K562 (cell line): ENCODE data around the gene NOTCH1. TPM values are rescaled to one million over a fixed set of nuclear protein-coding genes. Genes with fewer than 3 reads are reported as not detected.

Experiments
- CEBPB ChIP-seq: fragments of 450-650 bp; IDR thresholded peaks from 2 replicates; pipeline ENCODE4 v1.6.1; 2016; ENCODE audit warnings: missing genetic modification characterization, missing compliant biosample characterization
- CEBPG ChIP-seq, 3 experiments: fragments of 200-800 bp in 1 of 3; sonication (Bioruptor generic) in 1 of 3; sonication (generic) in 1 of 3; formaldehyde crosslinking in 1 of 3; IDR thresholded peaks in 2 of 3; conservative IDR thresholded peaks in 1 of 3; 2 replicates each; pipeline versions ENCODE4 v1.6.1 to v1.8.0; 2016 to 2022; ENCODE audit warnings: missing compliant biosample characterization in 2 of 3, missing genetic modification characterization in 2 of 3, mild to moderate bottlenecking in 1 of 3, missing genetic modification reagents in 1 of 3
- CHD1 ChIP-seq: fragments of 200-600 bp; sonication (generic); IDR thresholded peaks from one replicate; pipeline ENCODE4 v1.6.1; 2012; ENCODE audit warnings: mild to moderate bottlenecking, moderate library complexity, low read length, inconsistent platforms
- MED1 ChIP-seq: sonication (generic); formaldehyde crosslinking; IDR thresholded peaks from 2 replicates; pipeline ENCODE4 v1.8.1; 2023; ENCODE audit warnings: missing genetic modification reagents, borderline replicate concordance
- PTTG1 ChIP-seq: fragments of 450-650 bp; IDR thresholded peaks from 2 replicates; pipeline ENCODE4 v1.6.1; 2016; ENCODE audit warnings: low read depth, mild to moderate bottlenecking, missing genetic modification characterization, missing compliant biosample characterization
- STAG1 ChIP-seq: sonication (generic); formaldehyde crosslinking; IDR thresholded peaks from 2 replicates; pipeline ENCODE4 v1.5.0; 2020; ENCODE audit warnings: missing genetic modification reagents, borderline replicate concordance
- TAF15 ChIP-seq: fragments of 200-400 bp; formaldehyde crosslinking; IDR thresholded peaks from 2 replicates; pipeline ENCODE4 v1.6.1; 2017; ENCODE audit warnings: mild to moderate bottlenecking, low read depth, low read length, moderate library complexity
- TEAD1 ChIP-seq, 2 experiments: fragments of 450-650 bp in 1 of 2; sonication (generic) in 1 of 2; formaldehyde crosslinking; IDR thresholded peaks; 2 replicates each; pipeline versions ENCODE4 v1.4.0 to v1.8.0; 2020 to 2022; ENCODE audit warnings: mild to moderate bottlenecking in 2 of 2, missing genetic modification reagents in 1 of 2
- ZNF586 ChIP-seq: fragments of 450-650 bp; formaldehyde crosslinking; conservative IDR thresholded peaks from 2 replicates; pipeline ENCODE4 v1.4.0; 2020; ENCODE audit warnings: mild to moderate bottlenecking, moderate library complexity
- ZNF780A ChIP-seq: fragments of 250-450 bp; sonication (Bioruptor Pico); IDR thresholded peaks from 2 replicates; pipeline ENCODE4 v1.5.0; 2021; ENCODE audit warnings: mild to moderate bottlenecking
- polyA plus RNA-seq, 8 experiments: library from polyadenylated mRNA; depleted of rRNA in 4 of 8; stranded (reverse) in 5 of 8; unstranded in 3 of 8; fragments of >200 nt; fragmentation: Nextera tagmentation in 2 of 8; fragmentation: Illumina TruSeq in 1 of 8; extraction: Ambion mirVana in 2 of 8; extraction: Trizol in 1 of 8; gene quantifications; 2 replicates each; pipeline versions ENCODE4 v1.2.1 to v1.2.3, GENCODE V29; 2011 to 2014; ENCODE audit warnings: inconsistent platforms in 1 of 8, missing spikeins in 1 of 8
- total RNA-seq, 7 experiments: library from RNA; depleted of rRNA in 6 of 7; stranded (reverse); fragments of >200 nt in 6 of 7; fragmentation: Illumina TruSeq in 2 of 7; extraction: Trizol in 2 of 7; gene quantifications; 2 replicates each; pipeline versions ENCODE4 v1.2.1 to v1.2.3, GENCODE V29; 2011 to 2021; ENCODE audit warnings: low replicate concordance in 1 of 7
- TF ChIP-seq, protein P1 (sequence below), 2 experiments: fragments of 450-650 bp in 1 of 2; sonication (generic) in 1 of 2; formaldehyde crosslinking in 1 of 2; IDR thresholded peaks in 1 of 2; conservative IDR thresholded peaks in 1 of 2; 2 replicates each; pipeline versions ENCODE4 v1.6.1 to v1.8.1; 2016 to 2023; ENCODE audit warnings: mild to moderate bottlenecking in 2 of 2, moderate library complexity in 2 of 2, inconsistent platforms in 1 of 2, missing genetic modification reagents in 1 of 2
- TF ChIP-seq, protein P2 (sequence below): fragments of 450-650 bp; IDR thresholded peaks from 2 replicates; pipeline ENCODE4 v1.6.1; 2016; ENCODE audit warnings: antibody characterized with exemption
- TF ChIP-seq, protein P3 (sequence below), 2 experiments: fragments of 450-650 bp in 1 of 2; sonication (generic) in 1 of 2; formaldehyde crosslinking in 1 of 2; IDR thresholded peaks; 2 replicates each; pipeline versions ENCODE4 v1.7.1 to v1.9.0; 2016 to 2022; ENCODE audit warnings: inconsistent platforms in 1 of 2, mild to moderate bottlenecking in 1 of 2, missing genetic modification reagents in 1 of 2

NOTCH1 gene
- total and polyA plus RNA-seq, 9 of the 15 experiments (the other 6 are each of a cell fraction or from before 2014, with no cell fraction given), result 0.03 to 31.4 (median 2.3) TPM

DNA sequence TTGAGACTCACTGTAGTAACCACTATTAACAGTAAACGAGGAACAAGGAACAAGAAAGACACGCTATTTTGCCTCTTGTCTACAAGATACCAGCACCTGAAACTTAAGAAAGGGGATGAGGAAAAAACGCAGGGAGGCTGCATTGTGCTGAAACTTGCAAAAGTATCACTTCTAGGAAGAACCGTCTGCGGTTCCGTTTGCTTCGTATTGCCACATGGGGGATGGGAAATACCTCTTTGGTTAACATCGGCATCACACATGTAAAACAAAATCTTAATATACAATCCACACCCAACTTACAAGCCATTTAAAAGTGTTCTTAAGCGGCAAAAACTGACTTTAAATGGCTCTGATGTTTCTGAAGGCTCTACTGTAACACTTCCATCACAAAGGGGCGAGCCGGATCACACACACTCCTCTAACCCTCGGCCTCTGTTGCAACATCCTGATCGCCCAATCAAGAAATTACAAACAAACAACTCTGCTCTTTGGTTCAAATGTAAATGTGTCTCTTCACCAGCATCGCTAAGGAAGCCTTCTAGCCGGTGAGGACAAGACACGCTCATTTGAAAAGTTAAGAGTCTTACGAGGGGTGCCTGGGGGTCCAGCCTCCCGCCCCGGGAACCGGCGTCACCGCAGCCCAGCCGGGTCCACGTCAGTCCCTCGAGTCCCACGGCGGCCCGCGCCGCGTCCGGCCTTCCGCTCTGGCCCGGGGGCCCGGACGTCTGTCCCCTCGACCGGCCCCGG lies 63.6 kb downstream of the NOTCH1 start (continued):
- TF ChIP-seq, protein P1, sequence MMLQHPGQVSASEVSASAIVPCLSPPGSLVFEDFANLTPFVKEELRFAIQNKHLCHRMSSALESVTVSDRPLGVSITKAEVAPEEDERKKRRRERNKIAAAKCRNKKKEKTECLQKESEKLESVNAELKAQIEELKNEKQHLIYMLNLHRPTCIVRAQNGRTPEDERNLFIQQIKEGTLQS (IDR thresholded peaks at IDR 0.05), result 0 out of 2 replicates have a peak, but pooled peaks have one; percentile 14
- TF ChIP-seq, protein P1 (CRISPR knock-in tag; conservative IDR thresholded peaks at IDR 0.05), result no peak
- peak; percentile 93 for TF ChIP-seq CEBPB
- TF ChIP-seq PTTG1 (tag), result no peak
- TF ChIP-seq CEBPG (CRISPR knock-in tag; IDR thresholded peaks at IDR 0.05), result peak; percentile 57
- peak; percentile 76 to 89 for TF ChIP-seq CEBPG (tag; conservative IDR thresholded peaks at IDR 0.05 in 1 of 2, IDR thresholded peaks at IDR 0.05 in 1 of 2)
- no peak for TF ChIP-seq ZNF586 (CRISPR knock-in tag)
- peak; percentile 95 for TF ChIP-seq CHD1
- TF ChIP-seq STAG1, result peak; percentile 34; the same call in 1 of the 2 replicates
- TF ChIP-seq, protein P2, sequence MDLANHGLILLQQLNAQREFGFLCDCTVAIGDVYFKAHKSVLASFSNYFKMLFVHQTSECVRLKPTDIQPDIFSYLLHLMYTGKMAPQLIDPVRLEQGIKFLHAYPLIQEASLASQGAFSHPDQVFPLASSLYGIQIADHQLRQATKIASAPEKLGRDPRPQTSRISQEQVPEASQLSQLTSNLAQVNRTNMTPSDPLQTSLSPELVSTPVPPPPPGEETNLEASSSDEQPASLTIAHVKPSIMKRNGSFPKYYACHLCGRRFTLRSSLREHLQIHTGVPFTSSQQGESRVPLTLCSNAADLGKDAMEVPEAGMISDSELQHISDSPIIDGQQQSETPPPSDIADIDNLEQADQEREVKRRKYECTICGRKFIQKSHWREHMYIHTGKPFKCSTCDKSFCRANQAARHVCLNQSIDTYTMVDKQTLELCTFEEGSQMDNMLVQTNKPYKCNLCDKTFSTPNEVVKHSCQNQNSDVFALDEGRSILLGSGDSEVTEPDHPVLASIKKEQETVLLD, result no peak
- TF ChIP-seq TEAD1 (CRISPR knock-in tag; IDR thresholded peaks at IDR 0.05), result peak in 1 of 2 experiments; percentile 40; a peak in 1 of 4 replicates
- TF ChIP-seq ZNF780A, result 0 out of 2 replicates have a peak, but pooled peaks have one; percentile 6
- no peak for TF ChIP-seq TAF15
- 0 out of 2 replicates have a peak, but pooled peaks have one; percentile 24 for TF ChIP-seq MED1 (CRISPR knock-in tag)
- TF ChIP-seq, protein P3, sequence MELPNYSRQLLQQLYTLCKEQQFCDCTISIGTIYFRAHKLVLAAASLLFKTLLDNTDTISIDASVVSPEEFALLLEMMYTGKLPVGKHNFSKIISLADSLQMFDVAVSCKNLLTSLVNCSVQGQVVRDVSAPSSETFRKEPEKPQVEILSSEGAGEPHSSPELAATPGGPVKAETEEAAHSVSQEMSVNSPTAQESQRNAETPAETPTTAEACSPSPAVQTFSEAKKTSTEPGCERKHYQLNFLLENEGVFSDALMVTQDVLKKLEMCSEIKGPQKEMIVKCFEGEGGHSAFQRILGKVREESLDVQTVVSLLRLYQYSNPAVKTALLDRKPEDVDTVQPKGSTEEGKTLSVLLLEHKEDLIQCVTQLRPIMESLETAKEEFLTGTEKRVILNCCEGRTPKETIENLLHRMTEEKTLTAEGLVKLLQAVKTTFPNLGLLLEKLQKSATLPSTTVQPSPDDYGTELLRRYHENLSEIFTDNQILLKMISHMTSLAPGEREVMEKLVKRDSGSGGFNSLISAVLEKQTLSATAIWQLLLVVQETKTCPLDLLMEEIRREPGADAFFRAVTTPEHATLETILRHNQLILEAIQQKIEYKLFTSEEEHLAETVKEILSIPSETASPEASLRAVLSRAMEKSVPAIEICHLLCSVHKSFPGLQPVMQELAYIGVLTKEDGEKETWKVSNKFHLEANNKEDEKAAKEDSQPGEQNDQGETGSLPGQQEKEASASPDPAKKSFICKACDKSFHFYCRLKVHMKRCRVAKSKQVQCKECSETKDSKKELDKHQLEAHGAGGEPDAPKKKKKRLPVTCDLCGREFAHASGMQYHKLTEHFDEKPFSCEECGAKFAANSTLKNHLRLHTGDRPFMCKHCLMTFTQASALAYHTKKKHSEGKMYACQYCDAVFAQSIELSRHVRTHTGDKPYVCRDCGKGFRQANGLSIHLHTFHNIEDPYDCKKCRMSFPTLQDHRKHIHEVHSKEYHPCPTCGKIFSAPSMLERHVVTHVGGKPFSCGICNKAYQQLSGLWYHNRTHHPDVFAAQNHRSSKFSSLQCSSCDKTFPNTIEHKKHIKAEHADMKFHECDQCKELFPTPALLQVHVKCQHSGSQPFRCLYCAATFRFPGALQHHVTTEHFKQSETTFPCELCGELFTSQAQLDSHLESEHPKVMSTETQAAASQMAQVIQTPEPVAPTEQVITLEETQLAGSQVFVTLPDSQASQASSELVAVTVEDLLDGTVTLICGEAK (IDR thresholded peaks at IDR 0.05), result peak; percentile 29; the same call in 1 of the 2 replicates
- TF ChIP-seq, protein P3 (CRISPR knock-in tag; IDR thresholded peaks at IDR 0.05), result no peak
